ENCODE results near the gene CES4A.

CES4A gene

GRCh38 chr16:66996324-66996982 lies 8.1 kb downstream of the CES4A start:
- no peak for ATAC-seq
- Mint-ChIP-seq H3K36me3 (peaks cover 6% of the 10 kb centered on the region), H3K4me3 (no peak overlapping the region), H3K27ac (no peak overlapping the region), H3K9me3 (no peaks in the 10 kb centered on the region), H3K4me1 (peaks cover 21% of the 10 kb centered on the region)
- no peak for DNase-seq (ENCODE audit: low spot score in 2 of 2)

- Mint-ChIP-seq H3K36me3 (peaks cover 10% of the 10 kb centered on the region), H3K4me1 (peaks cover 26% of the 10 kb centered on the region), H3K4me3 (no peak overlapping the region), H3K9me3 (no peaks in the 10 kb centered on the region), H3K27ac (peak overlapping the region; percentile 12)
- DNase-seq (ENCODE audit: low spot score in 2 of 2) (no peak), ATAC-seq (no peak)
These were observed 8.6 kb downstream of the CES4A start for GRCh38 chr16:66996983-66997358.

- ATAC-seq: peak; percentile 68
- H3K9me3 Mint-ChIP-seq: no peaks in the 10 kb centered on the region
- peaks cover 12% of the 10 kb centered on the region for H3K36me3 Mint-ChIP-seq
- H3K27ac Mint-ChIP-seq: peak overlapping the region; percentile 82
- H3K4me1 Mint-ChIP-seq: peaks cover 39% of the 10 kb centered on the region
- DNase-seq (ENCODE audit: low spot score in 2 of 2): peak in 1 of 2 donors; percentile 72
- peak overlapping the region; percentile 64 for H3K4me3 Mint-ChIP-seq
These were observed 12.3 kb downstream of the CES4A start for GRCh38 chr16:67000384-67001351.

- Mint-ChIP-seq H3K4me3 (peak overlapping the region; percentile 64), H3K36me3 (peaks cover 12% of the 10 kb centered on the region), H3K9me3 (no peaks in the 10 kb centered on the region), H3K4me1 (peaks cover 42% of the 10 kb centered on the region), H3K27ac (peak overlapping the region; percentile 54)
- ATAC-seq: peak; percentile 34
- DNase-seq (ENCODE audit: low spot score in 2 of 2): no peak
These were observed 13.3 kb downstream of the CES4A start for GRCh38 chr16:67001726-67002125.

GRCh38 chr16:67006930-67007658 lies 18.7 kb downstream of the CES4A start:
- no peak for DNase-seq (ENCODE audit: low spot score in 2 of 2)
- Mint-ChIP-seq H3K36me3 (peaks cover under 1% of the 10 kb centered on the region), H3K4me3 (no peak overlapping the region), H3K4me1 (peaks cover 28% of the 10 kb centered on the region), H3K27ac (peak overlapping the region; percentile 52), H3K9me3 (no peaks in the 10 kb centered on the region)
- ATAC-seq: no peak

- H3K27ac Mint-ChIP-seq: peak overlapping the region; percentile 11
- H3K4me1 Mint-ChIP-seq: peaks cover 23% of the 10 kb centered on the region
- ATAC-seq: no peak
- no peak overlapping the region for H3K4me3 Mint-ChIP-seq
- H3K36me3 Mint-ChIP-seq: no peaks in the 10 kb centered on the region
- H3K9me3 Mint-ChIP-seq: no peaks in the 10 kb centered on the region
- DNase-seq (ENCODE audit: low spot score in 2 of 2): no peak
These were observed 20.8 kb downstream of the CES4A start for GRCh38 chr16:67009158-67009557.

GRCh38 chr16:67011274-67011673 lies 22.9 kb downstream of the CES4A start:
- DNase-seq (ENCODE audit: low spot score in 2 of 2): no peak
- Mint-ChIP-seq H3K36me3 (peaks cover 4% of the 10 kb centered on the region), H3K4me3 (no peak overlapping the region), H3K9me3 (no peaks in the 10 kb centered on the region), H3K27ac (no peak overlapping the region), H3K4me1 (peaks cover 35% of the 10 kb centered on the region)
- no peak for ATAC-seq

GRCh38 chr16:67013233-67013822 lies 24.9 kb downstream of the CES4A start:
- Mint-ChIP-seq H3K9me3 (no peaks in the 10 kb centered on the region), H3K27ac (peak overlapping the region; percentile 83), H3K4me3 (peak overlapping the region; percentile 76), H3K4me1 (peaks cover 30% of the 10 kb centered on the region), H3K36me3 (peaks cover 4% of the 10 kb centered on the region)
- peak; percentile 1 for ATAC-seq
- no peak for DNase-seq (ENCODE audit: low spot score in 2 of 2)

- peaks cover 4% of the 10 kb centered on the region for H3K36me3 Mint-ChIP-seq
These were observed 25.6 kb downstream of the CES4A start for GRCh38 chr16:67013823-67014633.

GRCh38 chr16:67014634-67015312 lies 26.4 kb downstream of the CES4A start:
- H3K27ac Mint-ChIP-seq: peak overlapping the region; percentile 89
- DNase-seq (ENCODE audit: low spot score in 2 of 2) (no peak), ATAC-seq (no peak)
- peak overlapping the region; percentile 76 for H3K4me3 Mint-ChIP-seq
- peaks cover 23% of the 10 kb centered on the region for H3K4me1 Mint-ChIP-seq
- H3K36me3 Mint-ChIP-seq: peaks cover 4% of the 10 kb centered on the region
- H3K9me3 Mint-ChIP-seq: no peaks in the 10 kb centered on the region

More at GRCh38 chr16:67013823-67014633, 25.6 kb downstream of the CES4A start:
- H3K9me3 Mint-ChIP-seq: no peaks in the 10 kb centered on the region
- H3K27ac Mint-ChIP-seq: peak overlapping the region; percentile 89
- H3K4me3 Mint-ChIP-seq: peak overlapping the region; percentile 76
- H3K4me1 Mint-ChIP-seq: peaks cover 30% of the 10 kb centered on the region
- ATAC-seq (peak; percentile 72), DNase-seq (ENCODE audit: low spot score in 2 of 2) (peak; percentile 69 to 89)

GRCh38 chr16:67015313-67015731 lies 26.9 kb downstream of the CES4A start:
- no peaks in the 10 kb centered on the region for H3K9me3 Mint-ChIP-seq
- peaks cover 22% of the 10 kb centered on the region for H3K4me1 Mint-ChIP-seq
- DNase-seq (ENCODE audit: low spot score in 2 of 2) (no peak), ATAC-seq (no peak)
- H3K27ac Mint-ChIP-seq: peak overlapping the region; percentile 89
- H3K4me3 Mint-ChIP-seq: peak overlapping the region; percentile 76
- peaks cover 4% of the 10 kb centered on the region for H3K36me3 Mint-ChIP-seq

- ATAC-seq: no peak
- H3K27ac Mint-ChIP-seq: peak overlapping the region; percentile 59
These were observed 27.8 kb downstream of the CES4A start for GRCh38 chr16:67016143-67016542.

GRCh38 chr16:67016681-67017420 lies 28.5 kb downstream of the CES4A start:
- H3K4me3 Mint-ChIP-seq: no peak overlapping the region
- H3K9me3 Mint-ChIP-seq: no peaks in the 10 kb centered on the region
- peaks cover 4% of the 10 kb centered on the region for H3K36me3 Mint-ChIP-seq
- DNase-seq (ENCODE audit: low spot score in 2 of 2): no peak
- H3K27ac Mint-ChIP-seq: peak overlapping the region; percentile 59
- H3K4me1 Mint-ChIP-seq: peaks cover 22% of the 10 kb centered on the region
- no peak for ATAC-seq

More at GRCh38 chr16:67016143-67016542, 27.8 kb downstream of the CES4A start:
- Mint-ChIP-seq H3K36me3 (peaks cover 4% of the 10 kb centered on the region), H3K4me1 (peaks cover 22% of the 10 kb centered on the region), H3K4me3 (no peak overlapping the region), H3K9me3 (no peaks in the 10 kb centered on the region)
- no peak for DNase-seq (ENCODE audit: low spot score in 2 of 2)

Measured in stimulated activated effector memory CD8-positive, alpha-beta T cell treated with anti-CD3 and anti-CD28 coated beads, Interleukin-12 subunit alpha, Interleukin-12 subunit beta, amount 100 ng/mL, for 72 hours (primary cell).